ENCODE data around the gene BICRA.
A peak's percentile ranks its signal among the peaks of the same experiment; 100 is the strongest.

Gene BICRA

GRCh38 chr19:47652285-47652684 lies 43.4 kb downstream of the BICRA start:
- TF ChIP-seq, protein P1, sequence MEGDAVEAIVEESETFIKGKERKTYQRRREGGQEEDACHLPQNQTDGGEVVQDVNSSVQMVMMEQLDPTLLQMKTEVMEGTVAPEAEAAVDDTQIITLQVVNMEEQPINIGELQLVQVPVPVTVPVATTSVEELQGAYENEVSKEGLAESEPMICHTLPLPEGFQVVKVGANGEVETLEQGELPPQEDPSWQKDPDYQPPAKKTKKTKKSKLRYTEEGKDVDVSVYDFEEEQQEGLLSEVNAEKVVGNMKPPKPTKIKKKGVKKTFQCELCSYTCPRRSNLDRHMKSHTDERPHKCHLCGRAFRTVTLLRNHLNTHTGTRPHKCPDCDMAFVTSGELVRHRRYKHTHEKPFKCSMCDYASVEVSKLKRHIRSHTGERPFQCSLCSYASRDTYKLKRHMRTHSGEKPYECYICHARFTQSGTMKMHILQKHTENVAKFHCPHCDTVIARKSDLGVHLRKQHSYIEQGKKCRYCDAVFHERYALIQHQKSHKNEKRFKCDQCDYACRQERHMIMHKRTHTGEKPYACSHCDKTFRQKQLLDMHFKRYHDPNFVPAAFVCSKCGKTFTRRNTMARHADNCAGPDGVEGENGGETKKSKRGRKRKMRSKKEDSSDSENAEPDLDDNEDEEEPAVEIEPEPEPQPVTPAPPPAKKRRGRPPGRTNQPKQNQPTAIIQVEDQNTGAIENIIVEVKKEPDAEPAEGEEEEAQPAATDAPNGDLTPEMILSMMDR (IDR thresholded peaks at IDR 0.05; ENCODE audit: low read length, missing control alignments): no peak

GRCh38 chr19:47653856-47654255 lies 44.9 kb downstream of the BICRA start:
- TF ChIP-seq, protein P1 (IDR thresholded peaks at IDR 0.05; ENCODE audit: low read length, missing control alignments): no peak
- no peak overlapping the region for H3K4me3 ChIP-seq (replicated peaks; ENCODE audit: low read depth, low read length)
- DNase-seq (ENCODE audit: low read depth): no peak

More at GRCh38 chr19:47652285-47652684, 43.4 kb downstream of the BICRA start:
- no peak for DNase-seq (ENCODE audit: low read depth)
- no peak overlapping the region for H3K4me3 ChIP-seq (replicated peaks; ENCODE audit: low read depth, low read length)

- TF ChIP-seq, protein P1 (IDR thresholded peaks at IDR 0.05; ENCODE audit: low read length, missing control alignments): no peak
- no peak for DNase-seq (ENCODE audit: low read depth)
- no peak overlapping the region for H3K4me3 ChIP-seq (replicated peaks; ENCODE audit: low read depth, low read length)
Measured at GRCh38 chr19:47657719-47658118, 48.8 kb downstream of the BICRA start.

GRCh38 chr19:47658431-47659348 lies 49.8 kb downstream of the BICRA start:
- TF ChIP-seq, protein P1 (IDR thresholded peaks at IDR 0.05; ENCODE audit: low read length, missing control alignments): no peak
- DNase-seq (ENCODE audit: low read depth): peak; percentile 87
- H3K4me3 ChIP-seq (replicated peaks; ENCODE audit: low read depth, low read length): no peak overlapping the region

GRCh38 chr19:47660435-47660832 lies 51.5 kb downstream of the BICRA start:
- DNase-seq (ENCODE audit: low read depth): no peak

GRCh38 chr19:47661161-47661560 lies 52.2 kb downstream of the BICRA start:
- no peak overlapping the region for H3K4me3 ChIP-seq (replicated peaks; ENCODE audit: low read depth, low read length)
- TF ChIP-seq, protein P1 (IDR thresholded peaks at IDR 0.05; ENCODE audit: low read length, missing control alignments): no peak
- DNase-seq (ENCODE audit: low read depth): peak; percentile 21

More at GRCh38 chr19:47660435-47660832, 51.5 kb downstream of the BICRA start:
- TF ChIP-seq, protein P1 (IDR thresholded peaks at IDR 0.05; ENCODE audit: low read length, missing control alignments): no peak
- H3K4me3 ChIP-seq (replicated peaks; ENCODE audit: low read depth, low read length): no peak overlapping the region
